Testis (tissue), 2 donors: ENCODE results near the gene NUBPL.

Experiments
- CTCF ChIP-seq, 3 experiments: fragments of 450-650 bp in 2 of 3; fragments of 200-600 bp in 1 of 3; sonication (generic) in 1 of 3; IDR thresholded peaks; one replicate each; pipeline ENCODE4 v1.5.1; 2016 to 2019; ENCODE audit warnings: antibody characterized with exemption in 3 of 3, mild to moderate bottlenecking in 2 of 3, moderate library complexity in 1 of 3
- POLR2A ChIP-seq: fragments of 450-650 bp; IDR thresholded peaks from one replicate; pipeline ENCODE4 v1.6.1; 2017; ENCODE audit warnings: antibody characterized with exemption, mild to moderate bottlenecking, moderate library complexity

GRCh38 chr14:31893221-31893757 lies 332.1 kb downstream of the NUBPL start:
- TF ChIP-seq POLR2A: no peak
- no peak for TF ChIP-seq CTCF (IDR thresholded peaks at IDR 0.05)
